K562 (cell line): Measurements from ENCODE around the gene XPNPEP3. TPM values are rescaled to one million over a fixed set of nuclear protein-coding genes. Genes with fewer than 3 reads are reported as not detected.

Experiments
- ATAC-seq: fragments of 200-7000 bp; cut with Tn5 transposase; 3 replicates; pipeline ENCODE4 v1.9.1; 2020; ENCODE audit warnings: moderate library complexity
- BruUV-seq: library from RNA; stranded (reverse); fragments of 400-500 nt; replicated peaks from 2 replicates; lab custom pipeline; 2021; lab: Mats Ljungman, UMichigan
- CTCF ChIA-PET: fragments of 300-600 bp; formaldehyde crosslinking; extraction: SDS; loops from one replicate; lab custom pipeline; 2021; ENCODE audit warnings: low intra/inter-chr PET ratio; lab: Yijun Ruan, JAX
- POLR2A ChIA-PET: fragments of 300-600, 350-650 bp; sonication (Branson Sonifier 250); formaldehyde crosslinking; extraction: SDS; loops from one replicate; lab custom pipeline; 2021; ENCODE audit warnings: antibody characterized with exemption, inconsistent platforms; lab: Yijun Ruan, JAX
- DNase-seq, 4 experiments: peaks; one replicate each; pipeline versions ENCODE4 v3.0.0 to v3.0.0-alpha.2; 2011 to 2018; ENCODE audit warnings: low spot score in 3 of 4, mixed read lengths in 3 of 4; ENCODE audit errors: extremely low read depth in 1 of 4
- FAIRE-seq: peaks from 2 replicates; lab custom pipeline; 2011; peaks lifted over from hg19 to GRCh38; lab: Jason Lieb, UNC
- H2AFZ ChIP-seq: 2 replicates; pipeline ENCODE4 v1.6.0; 2011; ENCODE audit warnings: low read depth, low read length, control low read depth, inconsistent platforms
- H3K27ac ChIP-seq: fragments of 200-600 bp; 3 replicates; pipeline ENCODE4 v1.8.0; 2011; ENCODE audit warnings: low read depth, mild to moderate bottlenecking, control low read depth, inconsistent platforms, low read length, moderate library complexity, mixed read lengths; ENCODE audit errors: extremely low read depth
- H3K27me3 ChIP-seq, 2 experiments: fragments of 300-600 bp in 1 of 2; 2 replicates in 1 of 2; 3 replicates in 1 of 2; pipeline versions ENCODE4 v1.6.0 to v1.8.0; 2011; ENCODE audit warnings: inconsistent platforms in 2 of 2, low read length in 2 of 2, mild to moderate bottlenecking in 1 of 2, mixed read lengths in 1 of 2, moderate library complexity in 1 of 2; ENCODE audit not compliant: control insufficient read depth in 2 of 2, insufficient read depth in 2 of 2
- H3K36me3 ChIP-seq: fragments of 300-600 bp; 3 replicates; pipeline ENCODE4 v1.8.0; 2011; ENCODE audit warnings: mild to moderate bottlenecking, low read length, inconsistent platforms; ENCODE audit not compliant: control insufficient read depth, insufficient read depth
- H3K4me1 ChIP-seq, 2 experiments: fragments of 200-600 bp in 1 of 2; replicated peaks in 1 of 2; 2 replicates in 1 of 2; 3 replicates in 1 of 2; pipeline versions ENCODE4 v1.5.1 to v1.8.0; 2011; ENCODE audit warnings: inconsistent platforms in 2 of 2, low read length in 2 of 2, mild to moderate bottlenecking in 1 of 2, mixed read lengths in 1 of 2, moderate library complexity in 1 of 2; ENCODE audit not compliant: control insufficient read depth in 2 of 2, insufficient read depth in 2 of 2
- H3K4me2 ChIP-seq: 2 replicates; pipeline ENCODE4 v1.6.1; 2011; ENCODE audit warnings: low read length, control low read depth, inconsistent platforms, mixed read lengths; ENCODE audit not compliant: insufficient read depth
- H3K4me3 ChIP-seq: fragments of 200-600 bp; sonication (generic), shearing (Covaris generic); 2 replicates; pipeline ENCODE4 v1.5.1; 2016; ENCODE audit warnings: control low read depth, inconsistent platforms
- H3K79me2 ChIP-seq: fragments of 200-600 bp; 3 replicates; pipeline ENCODE4 v1.8.0; 2011; ENCODE audit warnings: low read length, inconsistent platforms; ENCODE audit not compliant: control insufficient read depth, insufficient read depth
- H3K9ac ChIP-seq, 2 experiments: 2 replicates each; pipeline versions ENCODE4 v1.6.0 to v1.6.1; 2011; ENCODE audit warnings: low read depth in 2 of 2, low read length in 2 of 2, control low read depth in 1 of 2, inconsistent platforms in 1 of 2, mild to moderate bottlenecking in 1 of 2, mixed read lengths in 1 of 2; ENCODE audit not compliant: insufficient read depth in 1 of 2
- H3K9me1 ChIP-seq: one replicate; pipeline ENCODE4 v1.6.0; 2011; ENCODE audit warnings: inconsistent platforms, mild to moderate bottlenecking, low read length, moderate library complexity; ENCODE audit not compliant: control insufficient read depth, insufficient read depth
- H3K9me3 ChIP-seq: replicated peaks from 2 replicates; pipeline ENCODE4 v1.5.1; 2011; ENCODE audit warnings: low read depth, low read length, inconsistent platforms; ENCODE audit not compliant: control insufficient read depth, insufficient read depth
- H4K20me1 ChIP-seq: replicated peaks from 2 replicates; pipeline ENCODE4 v1.6.1; 2011; ENCODE audit warnings: low read length, inconsistent platforms, mixed read lengths; ENCODE audit not compliant: control insufficient read depth, insufficient read depth
- CBFA2T3 ChIP-seq: fragments of 450-650 bp; IDR thresholded peaks from 2 replicates; pipeline ENCODE4 v1.6.1; 2017
- CBFB ChIP-seq: sonication (generic); formaldehyde crosslinking; IDR thresholded peaks from 2 replicates; pipeline ENCODE4 v1.4.0; 2020; ENCODE audit warnings: mild to moderate bottlenecking, missing genetic modification reagents
- FOXK2 ChIP-seq, 2 experiments: fragments of 450-650 bp; IDR thresholded peaks in 1 of 2; conservative IDR thresholded peaks in 1 of 2; 2 replicates each; pipeline ENCODE4 v1.6.1; 2016; ENCODE audit warnings: low read depth in 2 of 2, mild to moderate bottlenecking in 1 of 2
- KDM1A ChIP-seq, 2 experiments: fragments of 450-650 bp; IDR thresholded peaks; 2 replicates each; pipeline ENCODE4 v1.6.1; 2016; ENCODE audit warnings: mild to moderate bottlenecking in 2 of 2
- NR2C1 ChIP-seq, 2 experiments: fragments of 450-650 bp; IDR thresholded peaks; 2 replicates each; pipeline ENCODE4 v1.6.1; 2017; ENCODE audit warnings: mild to moderate bottlenecking in 2 of 2, antibody characterized with exemption in 1 of 2, inconsistent platforms in 1 of 2, missing compliant biosample characterization in 1 of 2, missing genetic modification characterization in 1 of 2
- RCOR1 ChIP-seq, 2 experiments: IDR thresholded peaks; 2 replicates each; pipeline ENCODE4 v1.6.1; 2012; ENCODE audit warnings: low read depth in 2 of 2, low read length in 2 of 2, borderline replicate concordance in 1 of 2, improper control_type of control experiment in 1 of 2
- SMAD3 ChIP-seq: fragments of 450-650 bp; formaldehyde crosslinking; conservative IDR thresholded peaks from 2 replicates; pipeline ENCODE4 v1.4.0; 2020; ENCODE audit warnings: mild to moderate bottlenecking
- TEAD4 ChIP-seq, 2 experiments: sonication (generic) in 1 of 2; formaldehyde crosslinking in 1 of 2; IDR thresholded peaks; 2 replicates each; pipeline versions ENCODE4 v1.6.1 to v1.8.0; 2012 to 2022; ENCODE audit warnings: borderline replicate concordance in 1 of 2, inconsistent platforms in 1 of 2, low read length in 1 of 2, mild to moderate bottlenecking in 1 of 2, missing genetic modification reagents in 1 of 2
- WGBS: fragments of 100-300 bp; shearing (Covaris generic); methylation state at CpG from one replicate; pipeline ENCODE4 v1.1.6; 2016; ENCODE audit warnings: low coverage, mixed read lengths; ENCODE audit not compliant: insufficient coverage; ENCODE audit errors: missing lambda C conversion rate; 5-methylcytosine and 5-hydroxymethylcytosine counted together
- in situ Hi-C: fragments of 300-500 bp; cut with MboI; formaldehyde crosslinking; loops from 4 replicates; pipeline ENCODE4 v1.15.0; 2018; ENCODE audit warnings: inconsistent platforms, mixed read lengths
- intact Hi-C: fragments of 100-400 bp; cut with micrococcal nuclease; formaldehyde crosslinking; loops from 2 replicates; pipeline ENCODE4 v1.14.2; 2022
- polyA plus RNA-seq, 8 experiments: library from polyadenylated mRNA; depleted of rRNA in 4 of 8; stranded (reverse) in 5 of 8; unstranded in 3 of 8; fragments of >200 nt; fragmentation: Nextera tagmentation in 2 of 8; fragmentation: Illumina TruSeq in 1 of 8; extraction: Ambion mirVana in 2 of 8; extraction: Trizol in 1 of 8; gene quantifications; 2 replicates each; pipeline versions ENCODE4 v1.2.1 to v1.2.3, GENCODE V29; 2011 to 2014; ENCODE audit warnings: inconsistent platforms in 1 of 8, missing spikeins in 1 of 8
- total RNA-seq, 7 experiments: library from RNA; depleted of rRNA in 6 of 7; stranded (reverse); fragments of >200 nt in 6 of 7; fragmentation: Illumina TruSeq in 2 of 7; extraction: Trizol in 2 of 7; gene quantifications; 2 replicates each; pipeline versions ENCODE4 v1.2.1 to v1.2.3, GENCODE V29; 2011 to 2021; ENCODE audit warnings: low replicate concordance in 1 of 7

The XPNPEP3 gene
- total and polyA plus RNA-seq, 9 of the 15 experiments (the other 6 are each of a cell fraction or from before 2014, with no cell fraction given) = 9.1 to 22.6 (median 15.6) TPM

- intact Hi-C loops (no loop called here), in situ Hi-C loops (loop anchor here (10.0 kb wide), 1 partner anchor 131 kb away; no protein-coding TSS in a partner anchor)
- Histone ChIP-seq H3K79me2 (peaks cover 59% of the 10 kb centered on the region), H4K20me1 (no peaks in the 10 kb centered on the region), H3K9me1 (no peaks in the 10 kb centered on the region), H3K4me3 (peak overlapping the region; percentile 47; the same call in 1 of the 2 replicates), H3K27ac (peak overlapping the region; percentile 46; the same call in 1 of the 3 replicates), H3K4me1 (peaks cover 22 to 23% of the 10 kb centered on the region in 2 experiments; a peak in 4 of 5 replicates), H3K9me3 (no peaks in the 10 kb centered on the region), H3K9ac (peak overlapping the region in 1 of 2 experiments; percentile 81; a peak in 2 of 4 replicates), H3K27me3 (no peaks in the 10 kb centered on the region), H2AFZ (no peak overlapping the region), H3K4me2 (peak overlapping the region; percentile 47), H3K36me3 (peaks cover 35% of the 10 kb centered on the region)
- no peak for FAIRE-seq
- TF ChIP-seq SMAD3 (CRISPR knock-in tag) (no peak), NR2C1 (IDR thresholded peaks at IDR 0.05) (no peak), NR2C1 (tag; IDR thresholded peaks at IDR 0.05) (no peak), CBFB (no peak), RCOR1 (IDR thresholded peaks at IDR 0.05; ENCODE audit: borderline replicate concordance in 1 of 2, low read depth in 2 of 2, low read length in 2 of 2) (peak in 1 of 2 experiments; percentile 78; a peak in 2 of 4 replicates), TEAD4 (IDR thresholded peaks at IDR 0.05; ENCODE audit: low read length) (0 out of 2 replicates have a peak, but pooled peaks have one; percentile 27), TEAD4 (CRISPR knock-in tag; IDR thresholded peaks at IDR 0.05; ENCODE audit: borderline replicate concordance) (no peak), FOXK2 (conservative IDR thresholded peaks at IDR 0.05 in 1 of 2, IDR thresholded peaks at IDR 0.05 in 1 of 2; ENCODE audit: low read depth in 2 of 2) (no peak), KDM1A (IDR thresholded peaks at IDR 0.05) (0 out of 4 replicates have a peak, but pooled peaks have one; percentile 15 to 38), CBFA2T3 (peak; percentile 36; the same call in 1 of the 2 replicates)
- BruUV-seq = no TSS peak
- ATAC-seq = no peak
- DNase-seq = no peak
- WGBS = 25% methylated on average over 2 of the region's 2 CpGs
- CTCF ChIA-PET = no interaction called here
- POLR2A ChIA-PET = interaction anchor here (1.0 kb wide), 2 partner anchors 10 to 30 kb away, joined by 3 read pairs; no protein-coding TSS in a partner anchor
Observed at GRCh38 chr22:40953471-40953870, 96.5 kb downstream of the XPNPEP3 start.
